ENCODE results near the gene CLPSL1. TPM values are rescaled to one million over a fixed set of nuclear protein-coding genes. Genes with fewer than 3 reads are reported as not detected.

Gene CLPSL1
- total RNA-seq, 4 donors from 2014 or later = not detected

DNA sequence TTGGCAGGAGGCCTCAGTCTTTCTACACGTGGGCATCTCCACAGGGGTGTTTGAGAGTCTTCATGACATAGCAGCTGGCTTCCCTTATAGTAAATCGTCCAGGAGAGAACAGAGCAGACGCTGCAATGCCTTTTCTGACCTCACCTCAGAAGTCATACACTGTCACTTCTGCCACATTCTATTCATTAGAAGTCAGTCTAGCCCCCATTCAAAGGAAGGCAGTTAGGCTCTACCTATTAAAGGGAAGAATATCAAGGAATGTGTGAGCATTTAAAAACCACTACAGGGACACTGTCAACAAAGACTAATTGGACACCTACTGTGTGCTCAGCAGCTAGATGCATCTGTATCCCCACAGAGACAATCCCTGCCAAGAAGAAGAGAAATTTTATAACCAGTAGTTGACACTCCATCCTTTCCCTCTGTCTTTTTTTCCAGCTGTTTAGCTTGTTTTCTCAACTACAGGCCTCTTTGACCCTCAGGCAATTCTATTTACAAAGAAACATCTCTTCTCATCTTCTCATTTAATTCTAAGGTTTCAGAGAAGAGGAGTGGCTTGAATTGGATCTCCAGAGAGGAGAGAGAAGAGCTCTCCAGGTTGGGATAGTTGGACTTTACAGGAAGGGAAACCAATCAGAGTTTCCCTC is 25.4 kb upstream of the CLPSL1 start:
- WGBS, 2 donors (ENCODE audit: low coverage in 1 of 2) = 16% methylated on average over 2 of the region's 3 CpGs; no CpG with 5 or more reads in 1 of the 2 donors
- no peak for TF ChIP-seq POLR2A (IDR thresholded peaks at IDR 0.05)
- no peak for TF ChIP-seq POLR2AphosphoS5 (IDR thresholded peaks at IDR 0.05)
- no peak for TF ChIP-seq EP300 (IDR thresholded peaks at IDR 0.05)
- TF ChIP-seq, protein P1, sequence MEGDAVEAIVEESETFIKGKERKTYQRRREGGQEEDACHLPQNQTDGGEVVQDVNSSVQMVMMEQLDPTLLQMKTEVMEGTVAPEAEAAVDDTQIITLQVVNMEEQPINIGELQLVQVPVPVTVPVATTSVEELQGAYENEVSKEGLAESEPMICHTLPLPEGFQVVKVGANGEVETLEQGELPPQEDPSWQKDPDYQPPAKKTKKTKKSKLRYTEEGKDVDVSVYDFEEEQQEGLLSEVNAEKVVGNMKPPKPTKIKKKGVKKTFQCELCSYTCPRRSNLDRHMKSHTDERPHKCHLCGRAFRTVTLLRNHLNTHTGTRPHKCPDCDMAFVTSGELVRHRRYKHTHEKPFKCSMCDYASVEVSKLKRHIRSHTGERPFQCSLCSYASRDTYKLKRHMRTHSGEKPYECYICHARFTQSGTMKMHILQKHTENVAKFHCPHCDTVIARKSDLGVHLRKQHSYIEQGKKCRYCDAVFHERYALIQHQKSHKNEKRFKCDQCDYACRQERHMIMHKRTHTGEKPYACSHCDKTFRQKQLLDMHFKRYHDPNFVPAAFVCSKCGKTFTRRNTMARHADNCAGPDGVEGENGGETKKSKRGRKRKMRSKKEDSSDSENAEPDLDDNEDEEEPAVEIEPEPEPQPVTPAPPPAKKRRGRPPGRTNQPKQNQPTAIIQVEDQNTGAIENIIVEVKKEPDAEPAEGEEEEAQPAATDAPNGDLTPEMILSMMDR (IDR thresholded peaks at IDR 0.05) = no peak
- ATAC-seq = no peak
- Histone ChIP-seq H3K9me3 (no peaks in the 10 kb centered on the region), H3K27me3 (peaks cover 24% of the 10 kb centered on the region), H3K27ac (no peak overlapping the region), H3K4me3 (no peak overlapping the region), H3K36me3 (no peaks in the 10 kb centered on the region), H3K4me1 (no peaks in the 10 kb centered on the region)

DNA sequence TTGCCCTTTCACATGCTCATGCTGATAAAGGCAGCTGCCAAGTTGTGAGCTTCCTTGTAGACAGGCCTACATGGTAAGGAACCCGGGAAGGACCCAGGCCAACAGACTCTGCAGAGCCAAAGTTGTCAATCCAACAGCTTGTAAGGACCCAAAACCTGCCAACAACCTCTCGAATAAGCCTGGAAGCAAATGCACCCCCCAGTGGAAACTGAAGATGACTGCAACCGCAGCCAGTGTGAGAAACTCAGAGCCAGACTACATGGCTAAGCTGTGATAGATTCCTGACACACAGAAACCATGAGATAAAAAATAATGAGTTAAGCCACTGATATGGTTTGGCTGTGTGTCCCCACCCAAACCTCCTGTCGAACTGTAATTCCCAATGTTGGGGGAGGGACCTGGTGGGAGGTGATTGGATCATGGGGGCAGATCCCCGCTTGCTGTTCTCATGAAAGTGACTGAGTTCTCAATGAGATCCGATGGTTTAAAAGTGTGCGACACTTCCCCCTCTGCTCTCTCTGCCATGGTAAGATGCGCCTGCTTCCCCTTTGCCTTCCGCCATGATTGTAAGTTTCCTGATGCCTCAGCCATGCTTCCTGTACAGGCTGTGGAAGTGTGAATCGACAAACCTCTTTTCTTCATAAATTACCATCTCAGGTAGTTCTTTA is 23.2 kb upstream of the CLPSL1 start:
- H3K4me1 ChIP-seq = no peaks in the 10 kb centered on the region
- no peak overlapping the region for H3K4me3 ChIP-seq
- ATAC-seq = no peak
- TF ChIP-seq POLR2A (IDR thresholded peaks at IDR 0.05) (no peak), POLR2AphosphoS5 (IDR thresholded peaks at IDR 0.05) (no peak), EP300 (IDR thresholded peaks at IDR 0.05) (no peak)
- TF ChIP-seq, protein P1 (IDR thresholded peaks at IDR 0.05) = no peak
- no peak overlapping the region for H3K27ac ChIP-seq
- peaks cover 46% of the 10 kb centered on the region for H3K27me3 ChIP-seq
- no peaks in the 10 kb centered on the region for H3K9me3 ChIP-seq
- no peaks in the 10 kb centered on the region for H3K36me3 ChIP-seq
- 40 to 56% methylated on average over 8 of the region's 10 CpGs for WGBS, 2 donors (ENCODE audit: low coverage in 1 of 2)

DNA sequence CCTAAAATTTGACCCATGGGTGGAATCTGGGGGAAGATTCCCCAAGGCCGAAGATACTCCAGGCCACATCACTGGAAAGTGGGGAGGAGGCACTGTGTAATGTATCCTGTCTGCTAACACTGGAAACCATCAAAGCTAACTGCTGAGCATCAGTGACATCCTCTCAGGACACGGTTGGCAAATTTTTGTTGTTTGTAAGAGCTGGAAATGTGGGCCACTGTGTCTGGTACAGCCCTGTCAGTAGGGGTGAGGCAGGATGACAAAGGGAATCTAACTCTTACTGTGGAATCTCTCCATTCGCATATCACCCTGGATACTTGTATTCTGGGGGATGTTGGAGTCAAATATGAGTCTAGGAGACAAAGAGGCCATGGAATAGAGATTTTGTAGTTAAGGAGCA is 21.4 kb upstream of the CLPSL1 start:
- no peak overlapping the region for H3K4me3 ChIP-seq
- WGBS, 2 donors (ENCODE audit: low coverage in 1 of 2) = 66 to 100% methylated on average over 2 to 3 of the region's 3 CpGs
- no peaks in the 10 kb centered on the region for H3K4me1 ChIP-seq
- H3K36me3 ChIP-seq = no peaks in the 10 kb centered on the region
- no peak for TF ChIP-seq POLR2AphosphoS5 (IDR thresholded peaks at IDR 0.05)
- TF ChIP-seq, protein P1 (IDR thresholded peaks at IDR 0.05) = no peak
- TF ChIP-seq POLR2A (IDR thresholded peaks at IDR 0.05) = no peak
- no peak for TF ChIP-seq EP300 (IDR thresholded peaks at IDR 0.05)
- no peak overlapping the region for H3K27ac ChIP-seq
- no peaks in the 10 kb centered on the region for H3K9me3 ChIP-seq
- no peak for ATAC-seq
- peaks cover 63% of the 10 kb centered on the region for H3K27me3 ChIP-seq

DNA sequence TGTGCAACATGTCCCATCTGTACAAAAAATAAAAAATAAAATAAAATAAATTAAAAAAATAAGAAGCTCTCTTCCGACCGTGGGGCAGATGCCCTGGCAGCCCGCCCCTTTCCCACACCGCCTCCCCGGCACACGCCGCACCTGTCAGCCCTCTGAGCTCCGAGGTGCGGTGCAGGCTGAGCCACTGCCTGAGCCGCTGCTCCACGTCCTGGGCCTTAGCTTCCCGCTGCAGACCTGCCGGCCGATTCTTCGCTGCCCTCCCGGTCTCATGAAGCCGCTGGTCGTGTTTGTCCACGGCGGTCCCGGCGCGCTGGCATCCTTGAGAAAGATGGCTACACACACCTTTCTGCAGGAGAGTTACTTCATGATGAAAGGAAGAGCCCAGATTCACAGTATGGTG is 15.1 kb upstream of the CLPSL1 start:
- TF ChIP-seq POLR2A (IDR thresholded peaks at IDR 0.05) = no peak
- no peak for TF ChIP-seq POLR2AphosphoS5 (IDR thresholded peaks at IDR 0.05)
- TF ChIP-seq EP300 (IDR thresholded peaks at IDR 0.05) = no peak
- TF ChIP-seq, protein P1 (IDR thresholded peaks at IDR 0.05) = no peak
- Histone ChIP-seq H3K36me3 (no peaks in the 10 kb centered on the region), H3K4me1 (no peaks in the 10 kb centered on the region), H3K9me3 (no peaks in the 10 kb centered on the region), H3K4me3 (no peak overlapping the region), H3K27ac (no peak overlapping the region), H3K27me3 (peaks cover 60% of the 10 kb centered on the region)
- ATAC-seq = no peak
- WGBS, 2 donors (ENCODE audit: low coverage in 1 of 2) = 66 to 67% methylated on average over 6 to 8 of the region's 23 CpGs

DNA sequence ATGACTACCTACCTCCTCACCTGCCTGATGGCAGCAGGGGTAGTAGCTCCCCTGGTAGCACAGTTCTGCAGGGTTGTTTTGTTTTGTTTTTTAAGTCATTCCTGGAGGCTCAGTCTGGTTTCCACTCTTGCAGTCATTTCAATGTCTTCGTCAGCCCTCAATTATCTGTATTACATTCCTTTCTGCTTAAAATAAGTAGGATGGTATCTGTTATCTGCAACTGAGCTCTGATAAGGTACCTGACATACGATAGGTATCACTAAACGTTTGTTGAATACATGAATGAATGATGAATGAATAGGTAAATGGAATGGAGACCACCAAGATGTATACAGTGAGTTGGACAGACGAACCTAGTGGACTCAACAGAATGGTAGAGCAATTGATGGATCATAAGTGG is 11.6 kb upstream of the CLPSL1 start:
- no peaks in the 10 kb centered on the region for H3K36me3 ChIP-seq
- no peak overlapping the region for H3K27ac ChIP-seq
- ATAC-seq = no peak
- WGBS, 2 donors (ENCODE audit: low coverage in 1 of 2) = 42 to 70% methylated on average over 3 to 4 of the region's 4 CpGs
- TF ChIP-seq POLR2A (IDR thresholded peaks at IDR 0.05) = no peak
- TF ChIP-seq, protein P1 (IDR thresholded peaks at IDR 0.05) = no peak
- no peak for TF ChIP-seq EP300 (IDR thresholded peaks at IDR 0.05)
- TF ChIP-seq POLR2AphosphoS5 (IDR thresholded peaks at IDR 0.05) = no peak
- H3K27me3 ChIP-seq = peaks cover 60% of the 10 kb centered on the region
- H3K4me1 ChIP-seq = no peaks in the 10 kb centered on the region
- no peaks in the 10 kb centered on the region for H3K9me3 ChIP-seq
- no peak overlapping the region for H3K4me3 ChIP-seq

Data from gastroesophageal sphincter (tissue), 4 donors.